Stomach (tissue), 9 donors: ENCODE measurements around the gene DCDC2. TPM values are rescaled to one million over a fixed set of nuclear protein-coding genes. Genes with fewer than 3 reads are reported as not detected.
"Not testable (repeated sequence)": the region's sequence is repeated elsewhere in the genome, so short reads cannot be mapped to it uniquely, and the experiment has no call there.

ENCODE experiments used
- DNase-seq, 2 donors: peaks; one replicate each; pipeline versions ENCODE4 v3.0.0 to v3.0.0-alpha.2; 2013 to 2019
- H3K27ac ChIP-seq, 5 donors: fragments of 200-600 bp in 4 of 5; sonication (generic) in 4 of 5; one replicate each; pipeline ENCODE4 v1.5.1; 2013 to 2019; ENCODE audit warnings: mild to moderate bottlenecking in 1 of 5, moderate library complexity in 1 of 5
- H3K27me3 ChIP-seq, 3 donors: fragments of 200-600 bp; sonication (generic); one replicate each; pipeline ENCODE4 v1.5.1; 2017 to 2019; ENCODE audit warnings: mixed run types in 1 of 3
- H3K36me3 ChIP-seq, 4 donors: fragments of 200-600 bp; sonication (generic); 1 replicate in 3 of 4; 2 replicates in 1 of 4; pipeline ENCODE4 v1.5.1; 2016 to 2019
- H3K4me1 ChIP-seq, 4 donors: fragments of 200-600 bp; sonication (generic); one replicate each; pipeline ENCODE4 v1.5.1; 2016 to 2019
- H3K4me3 ChIP-seq, 4 donors: fragments of 200-600 bp; sonication (generic) in 3 of 4; one replicate each; pipeline ENCODE4 v1.5.1; 2016 to 2019; ENCODE audit warnings: mild to moderate bottlenecking in 1 of 4
- H3K9me3 ChIP-seq, 4 donors: fragments of 200-600 bp; sonication (generic); one replicate each; pipeline ENCODE4 v1.5.1; 2016 to 2019
- EP300 ChIP-seq: sonication (generic); formaldehyde crosslinking; IDR thresholded peaks from one replicate; pipeline ENCODE4 v1.6.1; 2017; ENCODE audit warnings: antibody characterized with exemption
- POLR2A ChIP-seq, 4 donors: fragments of 450-650 bp; IDR thresholded peaks; one replicate each; pipeline ENCODE4 v1.6.1; 2016; ENCODE audit warnings: antibody characterized with exemption in 4 of 4, control low read depth in 2 of 4, mild to moderate bottlenecking in 1 of 4, moderate library complexity in 1 of 4
- POLR2AphosphoS5 ChIP-seq, 3 donors: sonication (generic); formaldehyde crosslinking; IDR thresholded peaks; one replicate each; pipeline ENCODE4 v1.6.1; 2016; ENCODE audit warnings: antibody characterized with exemption in 3 of 3
- WGBS, 5 donors: extraction: QIAGEN DNeasy Blood & Tissue Kit in 3 of 5; methylation state at CpG; one replicate each; pipeline versions ENCODE4 v1.1.5 to v1.1.7; 2013 to 2018; 5-methylcytosine and 5-hydroxymethylcytosine counted together
- intact Hi-C: fragments of 100-400 bp; cut with DNase I; formaldehyde crosslinking; loops from one replicate; pipeline ENCODE4 v1.15.1; 2023; ENCODE audit warnings: low total_unique reads
- polyA plus RNA-seq, 3 donors: library from polyadenylated mRNA; stranded (reverse); fragments of 200-250 nt; gene quantifications; one replicate each; pipeline ENCODE4 v1.2.3, GENCODE V29; 2013
- total RNA-seq, 5 donors: library from RNA; depleted of rRNA; stranded (reverse); fragments of >200 nt; gene quantifications; one replicate each; pipeline versions ENCODE4 v1.1.0 to v1.2.3, GENCODE V29; 2014 to 2016
- TF ChIP-seq, protein P1 (sequence below), 7 experiments: fragments of 450-650 bp in 4 of 7; fragments of 200-600 bp in 3 of 7; sonication (generic) in 3 of 7; IDR thresholded peaks; one replicate each; pipeline ENCODE4 v1.5.1; 2016 to 2019; ENCODE audit warnings: antibody characterized with exemption in 7 of 7, control low read depth in 2 of 7, mild to moderate bottlenecking in 1 of 7
- donor health status: healthy with polysubstance abuse.
- donor health status: Bipolar disorder and iron deficiency.
- donor health status: healthy.

DCDC2 gene
- total and polyA plus RNA-seq, 8 donors = under 0.01 to 2.8 (median 1.4) TPM

GRCh38 chr6:24273096-24273870 lies 84.6 kb downstream of the DCDC2 start:
- Histone ChIP-seq H3K4me1 (no peaks in the 10 kb centered on the region), H3K27me3 (no peaks in the 10 kb centered on the region), H3K4me3 (no peak overlapping the region), H3K9me3 (no peaks in the 10 kb centered on the region), H3K36me3 (no peaks in the 10 kb centered on the region), H3K27ac (no peak overlapping the region)
- 71 to 73% (median 71%) methylated on average over 7 of the region's 7 CpGs for WGBS, 5 donors
- no peak for DNase-seq
- intact Hi-C loops = no loop called here
- TF ChIP-seq, protein P1, sequence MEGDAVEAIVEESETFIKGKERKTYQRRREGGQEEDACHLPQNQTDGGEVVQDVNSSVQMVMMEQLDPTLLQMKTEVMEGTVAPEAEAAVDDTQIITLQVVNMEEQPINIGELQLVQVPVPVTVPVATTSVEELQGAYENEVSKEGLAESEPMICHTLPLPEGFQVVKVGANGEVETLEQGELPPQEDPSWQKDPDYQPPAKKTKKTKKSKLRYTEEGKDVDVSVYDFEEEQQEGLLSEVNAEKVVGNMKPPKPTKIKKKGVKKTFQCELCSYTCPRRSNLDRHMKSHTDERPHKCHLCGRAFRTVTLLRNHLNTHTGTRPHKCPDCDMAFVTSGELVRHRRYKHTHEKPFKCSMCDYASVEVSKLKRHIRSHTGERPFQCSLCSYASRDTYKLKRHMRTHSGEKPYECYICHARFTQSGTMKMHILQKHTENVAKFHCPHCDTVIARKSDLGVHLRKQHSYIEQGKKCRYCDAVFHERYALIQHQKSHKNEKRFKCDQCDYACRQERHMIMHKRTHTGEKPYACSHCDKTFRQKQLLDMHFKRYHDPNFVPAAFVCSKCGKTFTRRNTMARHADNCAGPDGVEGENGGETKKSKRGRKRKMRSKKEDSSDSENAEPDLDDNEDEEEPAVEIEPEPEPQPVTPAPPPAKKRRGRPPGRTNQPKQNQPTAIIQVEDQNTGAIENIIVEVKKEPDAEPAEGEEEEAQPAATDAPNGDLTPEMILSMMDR (IDR thresholded peaks at IDR 0.05) = no peak

GRCh38 chr6:24272553-24272952 lies 85.3 kb downstream of the DCDC2 start:
- Histone ChIP-seq H3K9me3 (no peaks in the 10 kb centered on the region), H3K27ac (no peak overlapping the region), H3K4me3 (no peak overlapping the region), H3K36me3 (no peaks in the 10 kb centered on the region), H3K4me1 (no peaks in the 10 kb centered on the region), H3K27me3 (no peaks in the 10 kb centered on the region)
- intact Hi-C loops = no loop called here
- TF ChIP-seq POLR2A (IDR thresholded peaks at IDR 0.05) = no peak
- TF ChIP-seq POLR2AphosphoS5 (IDR thresholded peaks at IDR 0.05) = no peak
- TF ChIP-seq EP300 = no peak
- TF ChIP-seq, protein P1 (IDR thresholded peaks at IDR 0.05) = no peak
- DNase-seq = no peak

- H3K4me3 ChIP-seq = no peak overlapping the region
- no peaks in the 10 kb centered on the region for H3K27me3 ChIP-seq
- no peaks in the 10 kb centered on the region for H3K9me3 ChIP-seq
- WGBS, 5 donors = 90 to 100% (median 98%) methylated on average over 1 of the region's 1 CpG
- intact Hi-C loops = no loop called here
- DNase-seq = no peak
- H3K27ac ChIP-seq = no peak overlapping the region
- TF ChIP-seq, protein P1 (IDR thresholded peaks at IDR 0.05) = no peak
- TF ChIP-seq POLR2AphosphoS5 (IDR thresholded peaks at IDR 0.05) = no peak
- no peak for TF ChIP-seq EP300
- no peak for TF ChIP-seq POLR2A (IDR thresholded peaks at IDR 0.05)
- H3K4me1 ChIP-seq = no peaks in the 10 kb centered on the region
- no peaks in the 10 kb centered on the region for H3K36me3 ChIP-seq
Measured at GRCh38 chr6:24272148-24272547, 85.7 kb downstream of the DCDC2 start.

- TF ChIP-seq, protein P1 (IDR thresholded peaks at IDR 0.05) = no peak
- no peak for TF ChIP-seq POLR2AphosphoS5 (IDR thresholded peaks at IDR 0.05)
- TF ChIP-seq POLR2A (IDR thresholded peaks at IDR 0.05) = no peak
- TF ChIP-seq EP300 = no peak
- Histone ChIP-seq H3K27ac (no peak overlapping the region), H3K9me3 (no peaks in the 10 kb centered on the region), H3K36me3 (no peaks in the 10 kb centered on the region), H3K4me1 (no peaks in the 10 kb centered on the region), H3K4me3 (no peak overlapping the region), H3K27me3 (no peaks in the 10 kb centered on the region)
- peak in 1 of 2 donors; percentile 17 for DNase-seq
- 52 to 78% (median 69%) methylated on average over 1 of the region's 1 CpG for WGBS, 5 donors
- intact Hi-C loops = no loop called here
Measured at GRCh38 chr6:24270011-24270410, 87.8 kb downstream of the DCDC2 start.

GRCh38 chr6:24258214-24258613 lies 99.6 kb downstream of the DCDC2 start:
- 85 to 89% (median 88%) methylated on average over 6 of the region's 6 CpGs for WGBS, 5 donors
- H3K4me3 ChIP-seq, H3K27ac ChIP-seq, H3K36me3 ChIP-seq, DNase-seq, intact Hi-C loops, H3K9me3 ChIP-seq, H3K4me1 ChIP-seq: not testable (repeated sequence)
- H3K27me3 ChIP-seq = peaks cover 0 to 17% (median 6%) of the 10 kb centered on the region in 3 donors
